Measurements from ENCODE around the gene HIVEP2. TPM values are rescaled to one million over a fixed set of nuclear protein-coding genes. Genes with fewer than 3 reads are reported as not detected.

The HIVEP2 gene
- total RNA-seq, 2 donors from 2014 or later: 1.7 to 2.4 TPM

GRCh38 chr6:142731611-142732010 is 213.4 kb downstream of the HIVEP2 start:
- Histone ChIP-seq H3K4me1 (ENCODE audit: control insufficient read depth, insufficient read depth, low read length) (no peaks in the 10 kb centered on the region), H3K9ac (ENCODE audit: extremely low read depth, low read length, poor library complexity, severe bottlenecking) (no peak overlapping the region), H3K27me3 (ENCODE audit: control insufficient read depth, insufficient read depth, low read length, poor library complexity, severe bottlenecking) (no peaks in the 10 kb centered on the region), H3K9me3 (ENCODE audit: control insufficient read depth, low read length) (no peaks in the 10 kb centered on the region), H3K4me3 (ENCODE audit: low read length) (no peak overlapping the region), H3K36me3 (ENCODE audit: control insufficient read depth, insufficient read depth, low read length) (no peaks in the 10 kb centered on the region), H3K27ac (ENCODE audit: low read depth, low read length) (no peak overlapping the region)
- Mint-ChIP-seq H3K27ac (no peak overlapping the region), H3K4me1 (peaks cover 22% of the 10 kb centered on the region), H3K4me3 (no peak overlapping the region), H3K27me3 (ENCODE audit: insufficient read depth) (no peaks in the 10 kb centered on the region), H3K9me3 (no peaks in the 10 kb centered on the region), H3K36me3 (ENCODE audit: low read depth) (no peaks in the 10 kb centered on the region)
- WGBS, 2 experiments (ENCODE audit: insufficient coverage in 1 of 2, insufficient read length in 1 of 2): 71 to 86% methylated on average over 1 to 5 of the region's 5 CpGs
- TF ChIP-seq, protein P1, sequence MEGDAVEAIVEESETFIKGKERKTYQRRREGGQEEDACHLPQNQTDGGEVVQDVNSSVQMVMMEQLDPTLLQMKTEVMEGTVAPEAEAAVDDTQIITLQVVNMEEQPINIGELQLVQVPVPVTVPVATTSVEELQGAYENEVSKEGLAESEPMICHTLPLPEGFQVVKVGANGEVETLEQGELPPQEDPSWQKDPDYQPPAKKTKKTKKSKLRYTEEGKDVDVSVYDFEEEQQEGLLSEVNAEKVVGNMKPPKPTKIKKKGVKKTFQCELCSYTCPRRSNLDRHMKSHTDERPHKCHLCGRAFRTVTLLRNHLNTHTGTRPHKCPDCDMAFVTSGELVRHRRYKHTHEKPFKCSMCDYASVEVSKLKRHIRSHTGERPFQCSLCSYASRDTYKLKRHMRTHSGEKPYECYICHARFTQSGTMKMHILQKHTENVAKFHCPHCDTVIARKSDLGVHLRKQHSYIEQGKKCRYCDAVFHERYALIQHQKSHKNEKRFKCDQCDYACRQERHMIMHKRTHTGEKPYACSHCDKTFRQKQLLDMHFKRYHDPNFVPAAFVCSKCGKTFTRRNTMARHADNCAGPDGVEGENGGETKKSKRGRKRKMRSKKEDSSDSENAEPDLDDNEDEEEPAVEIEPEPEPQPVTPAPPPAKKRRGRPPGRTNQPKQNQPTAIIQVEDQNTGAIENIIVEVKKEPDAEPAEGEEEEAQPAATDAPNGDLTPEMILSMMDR (conservative IDR thresholded peaks at IDR 0.05): no peak
- DNase-seq: no peak

DNA sequence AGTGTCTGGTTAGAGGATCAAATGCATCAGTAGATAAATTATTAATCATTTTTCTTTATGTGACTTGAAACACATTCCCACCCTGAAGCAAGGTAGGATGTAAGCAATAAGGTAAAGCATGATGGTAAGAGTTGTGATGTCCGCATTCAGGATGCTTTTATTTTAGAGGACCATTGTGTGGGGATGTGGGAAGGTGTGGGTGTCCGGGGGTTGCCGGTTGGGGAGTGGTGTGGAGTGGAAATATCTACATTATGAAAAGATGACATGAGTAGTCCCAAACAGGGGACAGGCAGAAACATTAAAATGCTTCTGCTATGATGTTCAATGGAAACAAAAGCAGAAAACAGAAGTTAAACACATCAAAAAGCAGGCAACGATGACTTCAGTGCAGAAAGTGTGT is 215.4 kb downstream of the HIVEP2 start:
- H3K4me3 Mint-ChIP-seq: no peak overlapping the region
- no peaks in the 10 kb centered on the region for H3K36me3 Mint-ChIP-seq (ENCODE audit: low read depth)
- no peaks in the 10 kb centered on the region for H3K27me3 Mint-ChIP-seq (ENCODE audit: insufficient read depth)
- H3K9me3 Mint-ChIP-seq: no peaks in the 10 kb centered on the region
- peaks cover 10% of the 10 kb centered on the region for H3K4me1 Mint-ChIP-seq
- H3K27ac Mint-ChIP-seq: no peak overlapping the region
- WGBS, 2 experiments (ENCODE audit: insufficient coverage in 1 of 2, insufficient read length in 1 of 2): 67 to 71% methylated on average over 3 to 4 of the region's 4 CpGs
- no peaks in the 10 kb centered on the region for H3K4me1 ChIP-seq (ENCODE audit: control insufficient read depth, insufficient read depth, low read length)
- no peaks in the 10 kb centered on the region for H3K9me3 ChIP-seq (ENCODE audit: control insufficient read depth, low read length)
- TF ChIP-seq, protein P1 (conservative IDR thresholded peaks at IDR 0.05): no peak
- DNase-seq: no peak
- no peaks in the 10 kb centered on the region for H3K27me3 ChIP-seq (ENCODE audit: control insufficient read depth, insufficient read depth, low read length, poor library complexity, severe bottlenecking)
- H3K36me3 ChIP-seq (ENCODE audit: control insufficient read depth, insufficient read depth, low read length): no peaks in the 10 kb centered on the region
- H3K4me3 ChIP-seq (ENCODE audit: low read length): no peak overlapping the region
- H3K27ac ChIP-seq (ENCODE audit: low read depth, low read length): no peak overlapping the region
- H3K9ac ChIP-seq (ENCODE audit: extremely low read depth, low read length, poor library complexity, severe bottlenecking): no peak overlapping the region

GRCh38 chr6:142728910-142729481 is 216.0 kb downstream of the HIVEP2 start:
- H3K9me3 ChIP-seq (ENCODE audit: control insufficient read depth, low read length): no peaks in the 10 kb centered on the region
- Mint-ChIP-seq H3K27me3 (ENCODE audit: insufficient read depth) (no peaks in the 10 kb centered on the region), H3K9me3 (no peaks in the 10 kb centered on the region), H3K27ac (no peak overlapping the region), H3K4me3 (no peak overlapping the region), H3K4me1 (peaks cover 10% of the 10 kb centered on the region), H3K36me3 (ENCODE audit: low read depth) (no peaks in the 10 kb centered on the region)
- DNase-seq: no peak
- TF ChIP-seq, protein P1 (conservative IDR thresholded peaks at IDR 0.05): no peak
- H3K36me3 ChIP-seq (ENCODE audit: control insufficient read depth, insufficient read depth, low read length): no peaks in the 10 kb centered on the region
- H3K9ac ChIP-seq (ENCODE audit: extremely low read depth, low read length, poor library complexity, severe bottlenecking): no peak overlapping the region
- H3K4me1 ChIP-seq (ENCODE audit: control insufficient read depth, insufficient read depth, low read length): no peaks in the 10 kb centered on the region
- no peaks in the 10 kb centered on the region for H3K27me3 ChIP-seq (ENCODE audit: control insufficient read depth, insufficient read depth, low read length, poor library complexity, severe bottlenecking)
- no peak overlapping the region for H3K27ac ChIP-seq (ENCODE audit: low read depth, low read length)
- WGBS, 2 experiments (ENCODE audit: insufficient coverage in 1 of 2, insufficient read length in 1 of 2): 76 to 82% methylated on average over 5 to 6 of the region's 6 CpGs
- no peak overlapping the region for H3K4me3 ChIP-seq (ENCODE audit: low read length)

All from endodermal cell (in vitro differentiated cells).